Esophagus (tissue), 2 donors: ENCODE results near the gene TDRD3. TPM values are rescaled to one million over a fixed set of nuclear protein-coding genes. Genes with fewer than 3 reads are reported as not detected.

Experiments used
- H3K27ac ChIP-seq, 2 donors: one replicate each; pipeline ENCODE4 v1.5.1; 2013; ENCODE audit warnings: low read depth in 2 of 2, mild to moderate bottlenecking in 2 of 2, inconsistent platforms in 1 of 2, low read length in 1 of 2, moderate library complexity in 1 of 2
- H3K27me3 ChIP-seq, 2 donors: one replicate each; pipeline ENCODE4 v1.6.1; 2013; ENCODE audit warnings: low read length in 2 of 2, control low read depth in 1 of 2, mild to moderate bottlenecking in 1 of 2; ENCODE audit not compliant: insufficient read depth in 2 of 2, control insufficient read depth in 1 of 2
- H3K36me3 ChIP-seq, 2 donors: one replicate each; pipeline ENCODE4 v1.6.1; 2013; ENCODE audit warnings: low read length in 1 of 2; ENCODE audit not compliant: control insufficient read depth in 2 of 2, insufficient read depth in 2 of 2
- H3K4me1 ChIP-seq, 2 donors: one replicate each; pipeline ENCODE4 v1.6.1; 2013; ENCODE audit warnings: low read length in 1 of 2; ENCODE audit not compliant: control insufficient read depth in 2 of 2, insufficient read depth in 2 of 2
- H3K4me3 ChIP-seq, 2 donors: one replicate each; pipeline ENCODE4 v1.5.1; 2013; ENCODE audit warnings: low read length in 2 of 2, mild to moderate bottlenecking in 2 of 2, low read depth in 1 of 2, moderate library complexity in 1 of 2
- H3K9me3 ChIP-seq, 2 donors: one replicate each; pipeline ENCODE4 v1.6.1; 2013; ENCODE audit warnings: mild to moderate bottlenecking in 2 of 2, low read depth in 1 of 2, low read length in 1 of 2, moderate library complexity in 1 of 2; ENCODE audit not compliant: control insufficient read depth in 2 of 2, insufficient read depth in 1 of 2
- WGBS, 2 donors: extraction: QIAGEN DNeasy Blood & Tissue Kit; methylation state at CpG; one replicate each; pipeline ENCODE4 v1.1.7; 2013; 5-methylcytosine and 5-hydroxymethylcytosine counted together
- polyA plus RNA-seq, 2 donors: library from polyadenylated mRNA; stranded (reverse); fragments of 200-250 nt; gene quantifications; one replicate each; pipeline ENCODE4 v1.2.3, GENCODE V29; 2013
- donor health status: healthy with polysubstance abuse.
- donor health status: Bipolar disorder and iron deficiency.

TDRD3 gene
- polyA plus RNA-seq, 2 donors = 9.4 to 14.1 TPM

DNA sequence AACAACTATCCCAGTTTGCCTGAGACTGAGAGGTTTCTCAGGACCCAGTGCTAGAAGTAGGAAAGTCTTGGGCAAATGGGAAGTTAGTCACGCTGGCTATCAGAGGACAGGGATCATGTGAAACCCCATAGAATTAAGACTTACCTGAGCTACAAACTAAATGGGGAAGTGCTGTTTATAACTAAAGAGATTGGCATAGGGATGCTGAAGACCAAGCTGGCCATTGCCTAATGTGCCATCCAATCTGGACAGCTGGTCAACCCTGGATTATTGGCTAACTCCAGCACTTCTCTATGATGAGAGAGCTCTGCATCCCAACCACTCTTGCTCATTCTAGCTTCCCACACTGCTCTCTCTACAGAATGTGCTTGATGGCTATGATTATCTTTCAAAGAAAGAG is 216.1 kb downstream of the TDRD3 start:
- no peak overlapping the region for H3K27ac ChIP-seq
- H3K9me3 ChIP-seq = no peaks in the 10 kb centered on the region
- H3K4me3 ChIP-seq = no peak overlapping the region
- 93 to 95% methylated on average over 1 of the region's 1 CpG for WGBS, 2 donors
- no peaks in the 10 kb centered on the region for H3K36me3 ChIP-seq
- peaks cover 0 to 5% of the 10 kb centered on the region in 2 donors for H3K4me1 ChIP-seq
- H3K27me3 ChIP-seq = no peaks in the 10 kb centered on the region

DNA sequence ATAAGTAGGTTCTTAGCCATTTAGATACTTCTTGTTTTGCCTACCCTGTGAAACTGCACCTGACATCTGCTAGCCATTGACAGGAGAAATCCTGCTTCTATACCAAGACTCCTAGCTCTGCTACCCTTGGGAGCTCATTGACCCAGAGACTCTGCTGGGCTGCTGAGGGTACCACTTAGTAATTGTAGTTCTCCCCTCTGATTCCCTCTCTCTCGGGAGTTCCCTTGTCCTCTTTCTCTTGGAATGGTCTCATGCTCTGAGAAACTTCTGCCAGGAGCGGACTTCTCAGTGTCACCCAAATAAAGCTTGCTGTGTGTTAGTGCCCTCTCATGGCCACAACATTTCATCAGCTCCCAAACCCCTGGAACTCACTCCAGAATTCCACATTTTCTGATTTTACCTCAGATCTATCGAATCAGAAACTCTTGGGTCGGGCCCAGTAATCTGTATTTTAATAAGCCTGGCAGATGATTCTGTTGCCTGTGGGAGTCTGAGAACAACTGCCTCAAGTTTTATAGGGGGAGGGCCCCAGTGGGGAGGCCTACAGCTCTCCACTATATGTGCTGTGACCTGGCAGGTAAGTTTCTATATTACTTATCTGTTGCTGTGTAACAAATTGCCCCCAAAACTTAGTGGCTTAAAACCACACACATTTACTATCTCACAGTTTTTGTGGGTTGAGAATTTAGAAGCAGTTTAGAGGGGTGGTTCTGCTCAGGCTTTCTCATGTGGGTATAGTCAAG is 221.1 kb downstream of the TDRD3 start:
- no peak overlapping the region for H3K27ac ChIP-seq

DNA sequence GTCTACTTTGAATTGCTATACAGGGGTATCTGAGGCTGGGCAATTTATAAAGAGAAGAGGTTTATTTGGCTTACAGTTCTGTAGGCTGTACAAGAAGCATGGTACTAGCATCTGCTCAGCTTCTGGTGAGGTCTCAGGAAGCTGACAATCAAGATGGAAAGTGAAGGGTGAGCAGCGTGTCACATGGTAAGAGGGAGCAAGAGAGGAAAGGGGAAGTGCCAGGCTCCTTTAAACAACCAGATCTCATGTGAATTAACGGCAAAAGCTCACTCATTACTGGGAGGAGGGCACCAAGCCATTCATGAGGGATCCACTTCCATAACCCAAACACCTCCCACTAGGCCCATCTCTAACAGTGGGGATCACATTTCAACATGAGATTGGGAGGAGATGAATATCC is 222.4 kb downstream of the TDRD3 start:
- Histone ChIP-seq H3K4me1 (no peaks in the 10 kb centered on the region), H3K9me3 (peaks cover 0 to 2% of the 10 kb centered on the region in 2 donors), H3K36me3 (no peaks in the 10 kb centered on the region), H3K27ac (no peak overlapping the region), H3K4me3 (no peak overlapping the region), H3K27me3 (no peaks in the 10 kb centered on the region)
- WGBS, 2 donors = 80 to 89% methylated on average over 2 of the region's 2 CpGs

More for the DNA sequence above, 221.1 kb downstream of the TDRD3 start:
- 78 to 83% methylated on average over 4 of the region's 4 CpGs for WGBS, 2 donors
- H3K4me1 ChIP-seq = peaks cover 0 to 2% of the 10 kb centered on the region in 2 donors
- H3K4me3 ChIP-seq = no peak overlapping the region
- no peaks in the 10 kb centered on the region for H3K27me3 ChIP-seq
- H3K36me3 ChIP-seq = no peaks in the 10 kb centered on the region
- peaks cover 0 to 2% of the 10 kb centered on the region in 2 donors for H3K9me3 ChIP-seq

DNA sequence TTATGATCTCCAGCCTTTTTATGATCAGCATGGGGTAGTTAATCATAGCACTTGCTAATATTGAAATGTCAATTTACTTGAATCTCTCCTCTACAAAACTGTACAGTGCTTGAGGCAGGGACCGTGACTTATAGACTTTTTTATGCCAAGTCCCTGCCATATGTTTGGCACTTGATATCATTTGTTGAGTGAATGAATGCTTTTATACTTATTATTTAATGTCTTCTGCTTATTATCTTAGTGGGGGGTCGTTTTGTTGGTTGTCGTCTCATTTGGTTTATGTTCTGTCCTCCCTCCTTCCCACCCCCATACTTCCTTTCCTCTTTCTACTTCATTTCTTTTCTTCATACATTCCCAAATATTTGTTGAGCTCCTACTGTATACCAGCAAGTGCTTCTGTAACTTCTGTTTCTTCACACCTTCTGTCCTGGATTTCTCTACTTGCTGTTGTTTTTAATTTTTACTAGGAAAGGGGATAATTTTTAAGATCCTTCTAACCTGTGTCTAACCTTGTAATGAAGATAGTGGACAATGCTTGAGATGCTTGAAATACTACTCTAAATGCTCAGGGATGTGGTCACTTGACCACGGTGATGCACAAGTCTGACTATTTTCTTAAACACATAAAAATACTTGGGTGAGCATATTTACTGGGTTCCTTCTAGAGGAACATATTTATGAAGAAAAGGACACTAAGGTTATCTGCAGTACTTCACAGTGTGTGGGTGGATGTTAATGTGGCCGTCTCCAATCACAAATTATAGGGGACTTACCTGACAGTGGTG is 223.8 kb downstream of the TDRD3 start:
- WGBS, 2 donors = 55 to 57% methylated on average over 5 of the region's 5 CpGs

DNA sequence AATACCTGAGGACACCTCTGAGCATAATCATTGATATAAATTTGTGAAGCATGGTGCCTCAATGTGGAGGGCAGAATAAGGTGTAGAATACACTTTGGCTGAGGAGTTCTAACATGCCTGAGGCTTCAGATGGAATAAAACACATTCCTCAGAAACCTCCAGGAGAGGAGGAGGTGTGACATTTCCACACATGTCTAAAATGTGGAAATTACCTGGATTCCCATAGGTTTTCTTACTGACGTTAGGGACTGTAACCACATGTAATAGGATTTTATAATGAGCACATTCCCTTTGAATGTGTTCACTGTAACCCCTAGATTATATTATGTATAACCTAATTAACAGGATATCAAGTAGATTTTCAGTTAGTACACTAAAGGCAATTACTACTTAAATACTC is 226.1 kb downstream of the TDRD3 start:
- Histone ChIP-seq H3K27me3 (no peaks in the 10 kb centered on the region), H3K4me3 (no peak overlapping the region), H3K9me3 (peaks cover 0 to 2% of the 10 kb centered on the region in 2 donors), H3K27ac (no peak overlapping the region), H3K4me1 (no peaks in the 10 kb centered on the region), H3K36me3 (no peaks in the 10 kb centered on the region)
- WGBS, 2 donors = 42 to 48% methylated on average over 1 of the region's 1 CpG

More for the DNA sequence above, 223.8 kb downstream of the TDRD3 start:
- no peaks in the 10 kb centered on the region for H3K27me3 ChIP-seq
- H3K27ac ChIP-seq = no peak overlapping the region
- H3K4me1 ChIP-seq = no peaks in the 10 kb centered on the region
- peaks cover 0 to 2% of the 10 kb centered on the region in 2 donors for H3K9me3 ChIP-seq
- H3K4me3 ChIP-seq = no peak overlapping the region
- H3K36me3 ChIP-seq = no peaks in the 10 kb centered on the region

Other genes starting within 250 kb of the TDRD3 start
- 1 to 10 TPM; 1.3 to 2.2 TPM for gene DIAPH3, start 233.3 kb upstream of the TDRD3 start, polyA plus RNA-seq